ENCODE results near the gene PKDCC.
A peak's percentile ranks its signal among the peaks of the same experiment; 100 is the strongest.
"Not testable (repeated sequence)": the region's sequence is repeated elsewhere in the genome, so short reads cannot be mapped to it uniquely, and the experiment has no call there.

The PKDCC gene

GRCh38 chr2:42013409-42013808, 34.4 kb upstream of the PKDCC start:
- H3K4me3 ChIP-seq (ENCODE audit: low read length) = no peak overlapping the region
- no peaks in the 10 kb centered on the region for H3K27me3 ChIP-seq (ENCODE audit: insufficient read depth, low read length)
- H3K9me3 ChIP-seq (ENCODE audit: low read length) = no peaks in the 10 kb centered on the region
- no peak overlapping the region for H2AFZ ChIP-seq (ENCODE audit: low read depth, low read length)
- H3K4me1 ChIP-seq (ENCODE audit: insufficient read depth, low read length) = peaks cover 2% of the 10 kb centered on the region
- no peaks in the 10 kb centered on the region for H3K36me3 ChIP-seq (ENCODE audit: insufficient read depth, low read length)

GRCh38 chr2:42021464-42021863, 26.4 kb upstream of the PKDCC start:
- H3K4me1 ChIP-seq (ENCODE audit: insufficient read depth, low read length) = peaks cover 17% of the 10 kb centered on the region

DNA sequence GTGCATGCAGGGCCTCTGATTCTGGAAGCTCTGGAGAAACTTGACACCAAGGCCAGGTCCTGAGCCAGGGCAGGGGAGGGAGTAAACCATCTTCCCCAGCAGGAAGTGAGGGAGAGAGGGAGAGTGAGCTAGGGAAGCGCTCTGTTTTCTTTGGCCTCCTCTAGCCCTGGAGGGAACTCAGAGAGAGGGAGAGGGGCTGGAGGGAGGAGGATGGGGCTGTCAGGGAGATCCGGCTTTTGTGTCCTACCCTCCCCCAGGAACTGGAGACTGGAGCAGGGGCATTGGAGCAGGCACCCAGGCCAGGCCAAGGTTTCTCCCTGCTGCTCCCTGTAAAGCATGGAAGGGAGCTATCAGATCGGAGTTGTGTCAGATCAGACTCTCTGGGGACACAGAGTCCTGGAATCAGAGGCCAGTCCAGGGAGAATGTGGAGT, 22.7 kb upstream of the PKDCC start:
- H3K9me3 ChIP-seq (ENCODE audit: low read length) = peaks cover 2% of the 10 kb centered on the region
- H3K27me3 ChIP-seq (ENCODE audit: insufficient read depth, low read length) = no peaks in the 10 kb centered on the region
- peaks cover 36% of the 10 kb centered on the region for H3K4me1 ChIP-seq (ENCODE audit: insufficient read depth, low read length)
- no peaks in the 10 kb centered on the region for H3K36me3 ChIP-seq (ENCODE audit: insufficient read depth, low read length)
- no peak overlapping the region for H2AFZ ChIP-seq (ENCODE audit: low read depth, low read length)
- H3K4me3 ChIP-seq (ENCODE audit: low read length) = no peak overlapping the region

More at GRCh38 chr2:42021464-42021863, 26.4 kb upstream of the PKDCC start:
- Histone ChIP-seq H2AFZ (ENCODE audit: low read depth, low read length) (no peak overlapping the region), H3K36me3 (ENCODE audit: insufficient read depth, low read length) (no peaks in the 10 kb centered on the region), H3K9me3 (ENCODE audit: low read length) (peaks cover 2% of the 10 kb centered on the region), H3K27me3 (ENCODE audit: insufficient read depth, low read length) (no peaks in the 10 kb centered on the region), H3K4me3 (ENCODE audit: low read length) (no peak overlapping the region)

DNA sequence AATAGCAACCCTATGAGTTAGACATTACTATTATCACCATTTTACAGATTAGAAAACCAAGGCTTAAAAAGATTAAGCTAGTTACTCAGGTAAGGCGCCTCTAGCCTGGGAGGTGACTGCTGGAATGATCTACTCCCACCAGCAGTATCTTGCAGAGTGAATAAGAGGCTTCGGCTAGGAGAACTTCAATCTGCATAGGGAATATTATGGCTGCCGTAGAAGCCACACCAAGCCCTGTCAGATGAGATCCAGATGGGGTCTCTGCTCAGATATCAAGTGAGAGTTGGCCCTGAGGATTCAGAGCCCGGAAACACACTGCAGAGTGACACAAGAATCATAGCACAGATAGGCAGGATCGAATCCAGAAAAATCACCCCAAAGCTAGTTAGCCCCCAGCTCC, 21.5 kb upstream of the PKDCC start:
- Histone ChIP-seq H3K4me3 (ENCODE audit: low read length) (no peak overlapping the region), H2AFZ (ENCODE audit: low read depth, low read length) (no peak overlapping the region), H3K4me1 (ENCODE audit: insufficient read depth, low read length) (peaks cover 46% of the 10 kb centered on the region), H3K27me3 (ENCODE audit: insufficient read depth, low read length) (no peaks in the 10 kb centered on the region), H3K9me3 (ENCODE audit: low read length) (peaks cover 2% of the 10 kb centered on the region), H3K36me3 (ENCODE audit: insufficient read depth, low read length) (no peaks in the 10 kb centered on the region)

GRCh38 chr2:42028571-42029148, 19.2 kb upstream of the PKDCC start:
- H3K9me3 ChIP-seq (ENCODE audit: low read length) = no peaks in the 10 kb centered on the region
- H3K4me3 ChIP-seq (ENCODE audit: low read length) = no peak overlapping the region
- no peaks in the 10 kb centered on the region for H3K27me3 ChIP-seq (ENCODE audit: insufficient read depth, low read length)
- peaks cover 50% of the 10 kb centered on the region for H3K4me1 ChIP-seq (ENCODE audit: insufficient read depth, low read length)
- no peaks in the 10 kb centered on the region for H3K36me3 ChIP-seq (ENCODE audit: insufficient read depth, low read length)
- H2AFZ ChIP-seq (ENCODE audit: low read depth, low read length) = no peak overlapping the region

DNA sequence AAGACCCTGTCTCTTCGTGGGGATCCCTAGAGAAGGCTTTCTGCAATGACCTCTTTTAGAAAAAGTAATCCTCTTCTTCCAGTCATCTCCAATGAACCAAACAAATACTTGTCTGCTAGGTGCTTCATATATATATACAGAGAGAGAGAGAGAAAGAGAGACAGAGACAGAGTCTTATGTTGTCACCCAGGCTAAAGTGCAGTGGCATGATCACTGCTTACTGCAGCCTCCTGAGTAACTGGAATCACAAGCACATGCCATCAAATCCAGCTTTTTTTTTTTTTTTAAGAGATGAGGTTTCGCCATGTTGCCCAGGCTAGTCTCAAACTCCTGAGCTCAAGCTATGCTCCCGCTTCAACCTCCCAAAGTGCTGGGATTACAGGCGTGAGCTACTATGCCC, 18.6 kb upstream of the PKDCC start:
- H3K27me3 ChIP-seq (ENCODE audit: insufficient read depth, low read length) = no peaks in the 10 kb centered on the region
- H3K9me3 ChIP-seq (ENCODE audit: low read length) = no peaks in the 10 kb centered on the region
- no peaks in the 10 kb centered on the region for H3K36me3 ChIP-seq (ENCODE audit: insufficient read depth, low read length)
- no peak overlapping the region for H2AFZ ChIP-seq (ENCODE audit: low read depth, low read length)
- H3K4me1 ChIP-seq (ENCODE audit: insufficient read depth, low read length) = peaks cover 50% of the 10 kb centered on the region
- H3K4me3 ChIP-seq (ENCODE audit: low read length) = no peak overlapping the region

GRCh38 chr2:42029639-42030199, 18.1 kb upstream of the PKDCC start:
- H3K9me3 ChIP-seq (ENCODE audit: low read length) = no peaks in the 10 kb centered on the region
- peaks cover 46% of the 10 kb centered on the region for H3K4me1 ChIP-seq (ENCODE audit: insufficient read depth, low read length)
- peak overlapping the region; percentile 59 for H2AFZ ChIP-seq (ENCODE audit: low read depth, low read length)
- H3K4me3 ChIP-seq (ENCODE audit: low read length) = no peak overlapping the region
- no peaks in the 10 kb centered on the region for H3K27me3 ChIP-seq (ENCODE audit: insufficient read depth, low read length)
- H3K36me3 ChIP-seq (ENCODE audit: insufficient read depth, low read length) = no peaks in the 10 kb centered on the region

DNA sequence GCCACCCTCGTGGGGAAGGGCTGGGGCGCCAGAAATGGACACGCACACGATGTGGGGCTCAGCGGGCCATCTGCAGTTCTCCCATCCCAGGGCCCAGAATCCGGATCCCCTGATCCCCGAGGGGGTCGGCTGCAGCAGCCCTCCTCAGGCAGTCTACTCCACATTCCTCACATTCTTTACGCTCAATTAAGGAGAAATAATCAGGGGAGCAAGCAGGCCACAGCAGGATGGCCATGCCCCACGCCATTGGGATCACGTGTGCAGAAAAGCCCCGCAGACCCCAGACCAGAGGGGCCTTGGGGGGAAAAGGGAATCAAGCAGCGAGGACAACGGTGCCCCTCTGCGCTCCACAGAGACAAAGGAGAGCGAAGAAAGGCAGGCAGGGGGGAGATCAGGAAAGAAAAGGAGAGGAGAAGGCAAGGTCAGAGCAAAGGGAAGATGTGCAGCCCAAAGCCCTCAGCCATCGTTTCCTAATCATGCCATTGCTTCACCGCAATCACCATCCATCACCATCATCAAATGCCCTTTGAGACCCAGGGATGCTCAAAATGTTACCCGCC, 17.5 kb upstream of the PKDCC start:
- Histone ChIP-seq H3K4me3 (ENCODE audit: low read length) (peak overlapping the region; percentile 1), H3K4me1 (ENCODE audit: insufficient read depth, low read length) (peaks cover 41% of the 10 kb centered on the region), H2AFZ (ENCODE audit: low read depth, low read length) (peak overlapping the region; percentile 59), H3K9me3 (ENCODE audit: low read length) (no peaks in the 10 kb centered on the region), H3K27me3 (ENCODE audit: insufficient read depth, low read length) (no peaks in the 10 kb centered on the region), H3K36me3 (ENCODE audit: insufficient read depth, low read length) (no peaks in the 10 kb centered on the region)

DNA sequence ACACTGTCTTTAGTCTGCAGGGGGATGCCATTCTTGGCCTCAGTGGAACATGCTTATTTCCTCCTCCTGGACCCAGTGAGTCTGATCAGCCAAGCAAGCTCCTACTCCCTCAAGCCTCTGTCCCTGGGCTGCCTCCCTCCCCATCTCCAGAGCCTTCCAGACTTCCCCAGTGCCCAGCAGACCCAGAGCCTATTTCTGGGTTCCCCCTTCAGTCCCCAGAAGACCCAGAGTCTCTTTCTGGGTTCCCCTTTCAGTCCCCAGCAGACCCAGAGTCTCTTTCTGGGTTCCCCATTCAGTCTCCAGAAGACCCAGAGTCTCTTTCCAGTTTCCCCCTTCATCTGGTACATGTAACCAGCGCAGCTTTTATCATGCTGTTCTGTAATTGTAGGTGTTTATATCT, 17.0 kb upstream of the PKDCC start:
- Histone ChIP-seq H3K4me1 (ENCODE audit: insufficient read depth, low read length) (peaks cover 39% of the 10 kb centered on the region), H3K27me3 (ENCODE audit: insufficient read depth, low read length) (no peaks in the 10 kb centered on the region), H3K9me3 (ENCODE audit: low read length) (no peaks in the 10 kb centered on the region)

GRCh38 chr2:42031281-42032223, 16.3 kb upstream of the PKDCC start:
- Histone ChIP-seq H3K36me3 (ENCODE audit: insufficient read depth, low read length) (no peaks in the 10 kb centered on the region), H2AFZ (ENCODE audit: low read depth, low read length) (no peak overlapping the region), H3K4me1 (ENCODE audit: insufficient read depth, low read length) (peaks cover 39% of the 10 kb centered on the region), H3K4me3 (ENCODE audit: low read length) (no peak overlapping the region), H3K27me3 (ENCODE audit: insufficient read depth, low read length) (no peaks in the 10 kb centered on the region), H3K9me3 (ENCODE audit: low read length) (no peaks in the 10 kb centered on the region)

More for the DNA sequence above, 17.0 kb upstream of the PKDCC start:
- no peaks in the 10 kb centered on the region for H3K36me3 ChIP-seq (ENCODE audit: insufficient read depth, low read length)
- H3K4me3 ChIP-seq (ENCODE audit: low read length) = peak overlapping the region; percentile 1
- H2AFZ ChIP-seq (ENCODE audit: low read depth, low read length) = no peak overlapping the region

GRCh38 chr2:42032224-42032620, 15.6 kb upstream of the PKDCC start:
- peaks cover 39% of the 10 kb centered on the region for H3K4me1 ChIP-seq (ENCODE audit: insufficient read depth, low read length)
- no peak overlapping the region for H2AFZ ChIP-seq (ENCODE audit: low read depth, low read length)
- H3K36me3 ChIP-seq (ENCODE audit: insufficient read depth, low read length) = no peaks in the 10 kb centered on the region
- H3K27me3 ChIP-seq (ENCODE audit: insufficient read depth, low read length) = no peaks in the 10 kb centered on the region
- H3K9me3 ChIP-seq (ENCODE audit: low read length) = no peaks in the 10 kb centered on the region
- no peak overlapping the region for H3K4me3 ChIP-seq (ENCODE audit: low read length)

- no peak overlapping the region for H2AFZ ChIP-seq (ENCODE audit: low read depth, low read length)
- no peaks in the 10 kb centered on the region for H3K27me3 ChIP-seq (ENCODE audit: insufficient read depth, low read length)
- H3K36me3 ChIP-seq (ENCODE audit: insufficient read depth, low read length) = no peaks in the 10 kb centered on the region
- H3K4me3 ChIP-seq (ENCODE audit: low read length) = no peak overlapping the region
- peaks cover 39% of the 10 kb centered on the region for H3K4me1 ChIP-seq (ENCODE audit: insufficient read depth, low read length)
- H3K9me3 ChIP-seq (ENCODE audit: low read length) = no peaks in the 10 kb centered on the region
These were observed 15.1 kb upstream of the PKDCC start for GRCh38 chr2:42032745-42033144.

DNA sequence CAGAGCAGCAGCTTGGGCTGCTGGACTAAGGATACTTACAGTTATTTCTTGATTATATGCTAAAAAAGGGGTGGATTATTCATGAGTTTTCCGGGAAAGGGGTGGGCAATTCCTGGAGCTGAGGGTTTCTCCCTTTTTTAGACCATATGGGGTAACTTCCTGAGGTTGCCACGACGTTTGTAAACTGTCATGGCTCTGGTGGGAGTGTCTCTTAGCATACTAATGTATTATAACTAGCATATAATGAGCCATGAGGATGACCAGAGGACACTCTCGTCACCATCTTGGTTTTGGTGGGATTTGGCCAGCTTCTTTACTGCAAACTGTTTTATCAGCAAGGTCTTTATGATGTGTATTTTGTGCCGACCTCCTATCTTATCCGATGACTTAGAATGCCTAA, 13.7 kb upstream of the PKDCC start:
- not testable (repeated sequence) for H3K9me3 ChIP-seq (ENCODE audit: low read length); H3K4me3 ChIP-seq (ENCODE audit: low read length); H3K27me3 ChIP-seq (ENCODE audit: insufficient read depth, low read length); H2AFZ ChIP-seq (ENCODE audit: low read depth, low read length); H3K36me3 ChIP-seq (ENCODE audit: insufficient read depth, low read length)
- peaks cover 30% of the 10 kb centered on the region for H3K4me1 ChIP-seq (ENCODE audit: insufficient read depth, low read length)
